Eye (tissue), 1 donor: Measurements from ENCODE around the gene CAPZA1.
A peak's percentile ranks its signal among the peaks of the same experiment; 100 is the strongest.

Experiments
- DNase-seq: peaks from one replicate; pipeline ENCODE4 v3.0.0-alpha.2; 2015

The CAPZA1 gene

GRCh38 chr1:112702420-112703261, 83.0 kb downstream of the CAPZA1 start:
- DNase-seq: no peak

- no peak for DNase-seq
Observed at GRCh38 chr1:112703706-112704105, 84.1 kb downstream of the CAPZA1 start.

GRCh38 chr1:112704391-112704933, 84.8 kb downstream of the CAPZA1 start:
- no peak for DNase-seq

- DNase-seq: peak; percentile 94
Observed at GRCh38 chr1:112704934-112705627, 85.4 kb downstream of the CAPZA1 start.

GRCh38 chr1:112706505-112707220, 87.0 kb downstream of the CAPZA1 start, which contains the start of gene RHOC:
Gene RHOC, minus strand, starts transcription at chr1:112707127. Its CDS starts 3,328 bp downstream, at chr1:112703799.
- peak; percentile 80 for DNase-seq

- peak; percentile 94 for DNase-seq
Observed at GRCh38 chr1:112707221-112708001, 87.8 kb downstream of the CAPZA1 start.

GRCh38 chr1:112708002-112708448, 88.4 kb downstream of the CAPZA1 start:
- DNase-seq: no peak

GRCh38 chr1:112708489-112708888, 88.9 kb downstream of the CAPZA1 start:
- no peak for DNase-seq

GRCh38 chr1:112710159-112710558, 90.5 kb downstream of the CAPZA1 start:
- DNase-seq: no peak

GRCh38 chr1:112710586-112710985, 91.0 kb downstream of the CAPZA1 start:
- DNase-seq: no peak

GRCh38 chr1:112711041-112711440, 91.4 kb downstream of the CAPZA1 start:
- no peak for DNase-seq

GRCh38 chr1:112711670-112712069, 92.0 kb downstream of the CAPZA1 start:
- DNase-seq: no peak

- no peak for DNase-seq
Observed at GRCh38 chr1:112712191-112712590, 92.6 kb downstream of the CAPZA1 start.

- DNase-seq: no peak
Observed at GRCh38 chr1:112712701-112713128, 93.1 kb downstream of the CAPZA1 start.

- DNase-seq: no peak
Observed at GRCh38 chr1:112713466-112714312, 94.1 kb downstream of the CAPZA1 start.

GRCh38 chr1:112714313-112715263, 95.0 kb downstream of the CAPZA1 start:
- peak; percentile 58 for DNase-seq

- peak; percentile 94 for DNase-seq
Observed at GRCh38 chr1:112715264-112716053, 95.8 kb downstream of the CAPZA1 start, which contains the start of gene PPM1J. Gene PPM1J, minus strand, starts transcription at chr1:112715332. Its CDS starts 31 bp downstream, at chr1:112715301.

- DNase-seq: peak; percentile 98
Observed at GRCh38 chr1:112716133-112716720, 96.6 kb downstream of the CAPZA1 start.
